GM12878 (cell line): ENCODE results near the gene MAGI2. TPM values are rescaled to one million over a fixed set of nuclear protein-coding genes. Genes with fewer than 3 reads are reported as not detected.

Source experiments
- ATAC-seq: fragments of 200-7000 bp; cut with Tn5 transposase; 3 replicates; pipeline ENCODE4 v1.9.1; 2020; ENCODE audit warnings: mild to moderate bottlenecking, moderate library complexity
- BruUV-seq: library from RNA; stranded (reverse); fragments of 400-500 nt; replicated peaks from 2 replicates; lab custom pipeline; 2021; lab: Mats Ljungman, UMichigan
- CTCF ChIA-PET: fragments of 300-600 bp; sonication (Branson Sonifier 250); formaldehyde crosslinking; extraction: SDS; loops from one replicate; lab custom pipeline; 2021; ENCODE audit warnings: inconsistent platforms; lab: Yijun Ruan, JAX
- POLR2A ChIA-PET: fragments of 350-600 bp; formaldehyde crosslinking; extraction: SDS; loops from one replicate; lab custom pipeline; 2021; ENCODE audit warnings: inconsistent platforms; lab: Charles Lee
- RAD21 ChIA-PET: fragments of 300-600 bp; sonication (Branson Sonifier 250); formaldehyde crosslinking; loops from one replicate; lab custom pipeline; 2023; ENCODE audit warnings: antibody characterized with exemption; ENCODE audit not compliant: unreplicated experiment; lab: Charles Lee
- SMC1A ChIA-PET: fragments of 300-600 bp; sonication (Branson Sonifier 250); formaldehyde crosslinking; loops from one replicate; lab custom pipeline; 2023; ENCODE audit not compliant: unreplicated experiment, uncharacterized antibody; lab: Charles Lee
- DNase-seq: peaks from one replicate; pipeline ENCODE4 v3.0.0-alpha.2; 2011; ENCODE audit warnings: low read depth, low spot score
- FAIRE-seq: peaks from 3 replicates; lab custom pipeline; 2011; peaks lifted over from hg19 to GRCh38; lab: Jason Lieb, UNC
- H2AFZ ChIP-seq: 2 replicates; pipeline ENCODE4 v1.6.0; 2011; ENCODE audit warnings: low read depth, low read length, control low read depth; ENCODE audit not compliant: control insufficient read depth
- H3K27ac ChIP-seq: 2 replicates; pipeline ENCODE4 v1.5.1; 2011; ENCODE audit warnings: control low read depth; ENCODE audit not compliant: control insufficient read depth, insufficient read depth
- H3K27me3 ChIP-seq, 2 experiments: replicated peaks in 1 of 2; 2 replicates each; pipeline versions ENCODE4 v1.6.0 to v1.6.1; 2011; ENCODE audit warnings: low read length in 1 of 2; ENCODE audit not compliant: control insufficient read depth in 2 of 2, insufficient read depth in 2 of 2
- H3K36me3 ChIP-seq, 2 experiments: 2 replicates each; pipeline ENCODE4 v1.5.1; 2011; ENCODE audit warnings: low read length in 1 of 2; ENCODE audit not compliant: control insufficient read depth in 2 of 2, insufficient read depth in 2 of 2
- H3K4me1 ChIP-seq: 2 replicates; pipeline ENCODE4 v1.6.1; 2011; ENCODE audit warnings: mild to moderate bottlenecking, low read length, moderate library complexity, mixed read lengths; ENCODE audit not compliant: control insufficient read depth, insufficient read depth
- H3K4me2 ChIP-seq: 2 replicates; pipeline ENCODE4 v1.6.0; 2011; ENCODE audit warnings: control low read depth; ENCODE audit not compliant: control insufficient read depth, insufficient read depth
- H3K4me3 ChIP-seq: fragments of 200-600 bp; sonication (generic); 2 replicates; pipeline ENCODE4 v1.5.1; 2016
- H3K79me2 ChIP-seq: 2 replicates; pipeline ENCODE4 v1.6.0; 2011; ENCODE audit warnings: low read length; ENCODE audit not compliant: control insufficient read depth, insufficient read depth
- H3K9ac ChIP-seq: 2 replicates; pipeline ENCODE4 v1.8.0; 2011; ENCODE audit warnings: low read length, control low read depth, mixed read lengths; ENCODE audit not compliant: control insufficient read depth, insufficient read depth
- H3K9me3 ChIP-seq: replicated peaks from 3 replicates; pipeline ENCODE4 v1.5.1; 2011; ENCODE audit warnings: mild to moderate bottlenecking, low read length; ENCODE audit not compliant: control insufficient read depth, insufficient read depth
- H4K20me1 ChIP-seq: 2 replicates; pipeline ENCODE4 v1.6.0; 2011; ENCODE audit not compliant: control insufficient read depth, insufficient read depth
- BCL3 ChIP-seq: IDR thresholded peaks from 2 replicates; pipeline ENCODE4 v1.6.1; 2011; ENCODE audit warnings: borderline replicate concordance, low read depth, mild to moderate bottlenecking, moderate library complexity, low read length; ENCODE audit not compliant: insufficient read depth, poor library complexity, severe bottlenecking
- CBFB ChIP-seq: IDR thresholded peaks from 2 replicates; pipeline ENCODE4 v1.6.1; 2016; ENCODE audit warnings: antibody characterized with exemption, low read depth
- HDAC6 ChIP-seq: fragments of 200-600 bp; sonication (generic); IDR thresholded peaks from one replicate; pipeline ENCODE4 v1.8.0; 2017; ENCODE audit warnings: antibody characterized with exemption; ENCODE audit not compliant: unreplicated experiment
- NFXL1 ChIP-seq: fragments of 450-650 bp; IDR thresholded peaks from 2 replicates; pipeline ENCODE4 v1.6.1; 2017; ENCODE audit warnings: antibody characterized with exemption, mild to moderate bottlenecking, borderline replicate concordance
- SMAD1 ChIP-seq: fragments of 450-650 bp; IDR thresholded peaks from 2 replicates; pipeline ENCODE4 v1.6.1; 2018; ENCODE audit warnings: mild to moderate bottlenecking, low read depth; ENCODE audit not compliant: partially characterized antibody
- SMAD5 ChIP-seq: IDR thresholded peaks from 2 replicates; pipeline ENCODE4 v1.6.1; 2016; ENCODE audit warnings: antibody characterized with exemption, low read depth
- SMARCA5 ChIP-seq: fragments of 450-650 bp; IDR thresholded peaks from 2 replicates; pipeline ENCODE4 v1.6.1; 2017; ENCODE audit warnings: mild to moderate bottlenecking
- TAF1 ChIP-seq: IDR thresholded peaks from 2 replicates; pipeline ENCODE4 v1.6.1; 2011; ENCODE audit warnings: mild to moderate bottlenecking, low read depth, low read length, borderline replicate concordance
- WRNIP1 ChIP-seq: IDR thresholded peaks from 2 replicates; pipeline ENCODE4 v1.6.1; 2011; ENCODE audit warnings: low read depth, low read length, improper control_type of control experiment, borderline replicate concordance
- ZBED1 ChIP-seq: IDR thresholded peaks from 2 replicates; pipeline ENCODE4 v1.6.1; 2016; ENCODE audit warnings: borderline replicate concordance
- ZNF207 ChIP-seq: fragments of 450-650 bp; IDR thresholded peaks from 2 replicates; pipeline ENCODE4 v1.6.1; 2014; ENCODE audit warnings: antibody characterized with exemption, mild to moderate bottlenecking, borderline replicate concordance
- WGBS: methylation state at CpG from one replicate; pipeline ENCODE4 v1.1.6; 2016; ENCODE audit warnings: low lambda C conversion rate; ENCODE audit not compliant: insufficient replicate concordance, insufficient coverage; ENCODE audit errors: missing lambda C conversion rate; 5-methylcytosine and 5-hydroxymethylcytosine counted together
- in situ Hi-C: fragments of 300-500 bp; cut with MboI; formaldehyde crosslinking; loops from 9 replicates; pipeline ENCODE4 v1.14.3; 2018; ENCODE audit warnings: mixed read lengths
- intact Hi-C: fragments of 100-400 bp; cut with micrococcal nuclease; formaldehyde crosslinking; loops from one replicate; pipeline ENCODE4 v1.14.2; 2022; ENCODE audit not compliant: unreplicated experiment
- polyA plus RNA-seq, 11 experiments: library from polyadenylated mRNA; depleted of rRNA in 4 of 11; unstranded in 6 of 11; stranded (reverse) in 5 of 11; fragments of >200 nt; fragmentation: Nextera tagmentation in 4 of 11; fragmentation: Illumina TruSeq in 1 of 11; extraction: Ambion mirVana in 4 of 11; extraction: Trizol in 1 of 11; gene quantifications; 1 replicate in 1 of 11; 2 replicates in 10 of 11; pipeline versions ENCODE4 v1.2.1 to v1.2.3, GENCODE V29; 2011 to 2016; ENCODE audit warnings: inconsistent platforms in 2 of 11, missing spikeins in 2 of 11, low read depth in 1 of 11
- total RNA-seq, 4 experiments: library from RNA; depleted of rRNA in 3 of 4; stranded (reverse); fragments of >200 nt in 3 of 4; fragmentation: Illumina TruSeq in 1 of 4; extraction: Trizol in 1 of 4; gene quantifications; 2 replicates each; pipeline versions ENCODE4 v1.2.1 to v1.2.3, GENCODE V29; 2013 to 2021
- TF ChIP-seq, protein P1 (sequence below): IDR thresholded peaks from 2 replicates; pipeline ENCODE4 v1.6.1; 2012; ENCODE audit warnings: low read depth, low read length, improper control_type of control experiment
- TF ChIP-seq, protein P2 (sequence below): IDR thresholded peaks from 2 replicates; pipeline ENCODE4 v1.6.1; 2011; ENCODE audit warnings: mild to moderate bottlenecking, low read depth, low read length, moderate library complexity; ENCODE audit not compliant: insufficient replicate concordance

Gene MAGI2
- total and polyA plus RNA-seq, 10 of the 15 experiments (the other 5 are each of a cell fraction or from before 2014, with no cell fraction given), result 0.01 to 0.31 (median 0.05) TPM; not detected in 2

- TF ChIP-seq BCL3 (no peak), SMAD1 (no peak)
Measured at GRCh38 chr7:78333530-78334425, 1119.7 kb downstream of the MAGI2 start (continued).

- Histone ChIP-seq H3K9ac (no peak overlapping the region), H3K4me2 (no peak overlapping the region), H3K36me3 (no peaks in the 10 kb centered on the region), H3K4me1 (no peaks in the 10 kb centered on the region), H3K4me3 (no peak overlapping the region), H3K79me2 (no peaks in the 10 kb centered on the region), H3K27me3 (no peaks in the 10 kb centered on the region), H3K27ac (no peak overlapping the region), H4K20me1 (no peaks in the 10 kb centered on the region), H3K9me3 (no peaks in the 10 kb centered on the region), H2AFZ (no peak overlapping the region)
- FAIRE-seq, result no peak
- DNase-seq, result no peak
- ATAC-seq, result no peak
- TF ChIP-seq SMARCA5, result no peak
- TF ChIP-seq ZNF207, result no peak
- TF ChIP-seq ZBED1, result no peak
- TF ChIP-seq NFXL1, result no peak
- TF ChIP-seq, protein P1, sequence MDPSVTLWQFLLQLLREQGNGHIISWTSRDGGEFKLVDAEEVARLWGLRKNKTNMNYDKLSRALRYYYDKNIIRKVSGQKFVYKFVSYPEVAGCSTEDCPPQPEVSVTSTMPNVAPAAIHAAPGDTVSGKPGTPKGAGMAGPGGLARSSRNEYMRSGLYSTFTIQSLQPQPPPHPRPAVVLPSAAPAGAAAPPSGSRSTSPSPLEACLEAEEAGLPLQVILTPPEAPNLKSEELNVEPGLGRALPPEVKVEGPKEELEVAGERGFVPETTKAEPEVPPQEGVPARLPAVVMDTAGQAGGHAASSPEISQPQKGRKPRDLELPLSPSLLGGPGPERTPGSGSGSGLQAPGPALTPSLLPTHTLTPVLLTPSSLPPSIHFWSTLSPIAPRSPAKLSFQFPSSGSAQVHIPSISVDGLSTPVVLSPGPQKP, result no peak
- no peak for TF ChIP-seq CBFB
- TF ChIP-seq TAF1, result no peak
- no peak for TF ChIP-seq WRNIP1
- TF ChIP-seq SMAD5, result no peak
- TF ChIP-seq, protein P2, sequence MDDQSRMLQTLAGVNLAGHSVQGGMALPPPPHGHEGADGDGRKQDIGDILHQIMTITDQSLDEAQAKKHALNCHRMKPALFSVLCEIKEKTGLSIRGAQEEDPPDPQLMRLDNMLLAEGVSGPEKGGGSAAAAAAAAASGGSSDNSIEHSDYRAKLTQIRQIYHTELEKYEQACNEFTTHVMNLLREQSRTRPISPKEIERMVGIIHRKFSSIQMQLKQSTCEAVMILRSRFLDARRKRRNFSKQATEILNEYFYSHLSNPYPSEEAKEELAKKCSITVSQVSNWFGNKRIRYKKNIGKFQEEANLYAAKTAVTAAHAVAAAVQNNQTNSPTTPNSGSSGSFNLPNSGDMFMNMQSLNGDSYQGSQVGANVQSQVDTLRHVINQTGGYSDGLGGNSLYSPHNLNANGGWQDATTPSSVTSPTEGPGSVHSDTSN, result no peak
- no peak for TF ChIP-seq HDAC6
- BruUV-seq, result no TSS peak
- in situ Hi-C loops (no loop called here), intact Hi-C loops (no loop called here)
- ChIA-PET SMC1A (no interaction called here), RAD21 (no interaction called here), CTCF (no interaction called here), POLR2A (interaction anchor here (0.6 kb wide), 1 partner anchor 161 kb away, joined by 3 read pairs; no protein-coding TSS in a partner anchor)
- WGBS, result 0% methylated on average over 1 of the region's 1 CpG
Measured at GRCh38 chr7:78329001-78329655, 1124.3 kb downstream of the MAGI2 start.
